HEK293 (cell line): ENCODE measurements around the gene FAAP100.

ENCODE experiments used
- FEZF1 ChIP-seq: fragments of 450-650 bp; formaldehyde crosslinking; IDR thresholded peaks from 2 replicates; pipeline ENCODE4 v1.5.1; 2016; ENCODE audit warnings: missing biosample characterization, missing genetic modification characterization
- INSM2 ChIP-seq: fragments of 450-650 bp; formaldehyde crosslinking; IDR thresholded peaks from 2 replicates; pipeline ENCODE4 v1.5.1; 2016; ENCODE audit warnings: missing biosample characterization, missing genetic modification characterization
- KLF17 ChIP-seq: fragments of 450-650 bp; formaldehyde crosslinking; IDR thresholded peaks from 2 replicates; pipeline ENCODE4 v1.5.1; 2016; ENCODE audit warnings: missing biosample characterization, missing genetic modification characterization
- MEIS1 ChIP-seq: sonication (generic); formaldehyde crosslinking; IDR thresholded peaks from 2 replicates; pipeline ENCODE4 v1.8.1; 2022; ENCODE audit warnings: missing genetic modification reagents, mild to moderate bottlenecking, borderline replicate concordance
- SCRT2 ChIP-seq: fragments of 450-650 bp; formaldehyde crosslinking; IDR thresholded peaks from 2 replicates; pipeline ENCODE4 v1.5.1; 2016; ENCODE audit warnings: missing biosample characterization, missing genetic modification characterization
- SP7 ChIP-seq: fragments of 450-650 bp; formaldehyde crosslinking; IDR thresholded peaks from 2 replicates; pipeline ENCODE4 v1.5.1; 2016; ENCODE audit warnings: missing biosample characterization, missing genetic modification characterization
- ZBTB48 ChIP-seq: fragments of 450-650 bp; formaldehyde crosslinking; IDR thresholded peaks from 2 replicates; pipeline ENCODE4 v1.5.1; 2016; ENCODE audit warnings: missing biosample characterization, missing genetic modification characterization
- ZEB2 ChIP-seq: fragments of 450-650 bp; formaldehyde crosslinking; IDR thresholded peaks from 2 replicates; pipeline ENCODE4 v1.5.1; 2016; ENCODE audit warnings: missing biosample characterization, missing genetic modification characterization
- ZFP37 ChIP-seq: fragments of 450-650 bp; formaldehyde crosslinking; IDR thresholded peaks from 2 replicates; pipeline ENCODE4 v1.5.1; 2016; ENCODE audit warnings: missing biosample characterization, missing genetic modification characterization
- ZFP69B ChIP-seq: fragments of 450-650 bp; formaldehyde crosslinking; IDR thresholded peaks from 2 replicates; pipeline ENCODE4 v1.5.1; 2016; ENCODE audit warnings: missing biosample characterization, missing genetic modification characterization
- ZIC2 ChIP-seq: fragments of 450-650 bp; formaldehyde crosslinking; IDR thresholded peaks from 2 replicates; pipeline ENCODE4 v1.5.1; 2016; ENCODE audit warnings: missing biosample characterization, missing genetic modification characterization
- ZNF18 ChIP-seq: fragments of 450-650 bp; formaldehyde crosslinking; IDR thresholded peaks from 2 replicates; pipeline ENCODE4 v1.5.1; 2016; ENCODE audit warnings: missing biosample characterization, missing genetic modification characterization
- ZNF202 ChIP-seq: fragments of 450-650 bp; formaldehyde crosslinking; IDR thresholded peaks from 2 replicates; pipeline ENCODE4 v1.5.1; 2016; ENCODE audit warnings: missing biosample characterization, missing genetic modification characterization, borderline replicate concordance
- ZNF211 ChIP-seq: fragments of 450-650 bp; formaldehyde crosslinking; IDR thresholded peaks from 2 replicates; pipeline ENCODE4 v1.5.1; 2016; ENCODE audit warnings: low read depth, missing biosample characterization, missing genetic modification characterization
- ZNF221 ChIP-seq: fragments of 450-650 bp; formaldehyde crosslinking; IDR thresholded peaks from 2 replicates; pipeline ENCODE4 v1.5.1; 2017; ENCODE audit warnings: missing biosample characterization, missing genetic modification characterization, borderline replicate concordance
- ZNF223 ChIP-seq: fragments of 450-650 bp; formaldehyde crosslinking; IDR thresholded peaks from 2 replicates; pipeline ENCODE4 v1.5.1; 2016; ENCODE audit warnings: missing biosample characterization, missing genetic modification characterization
- ZNF239 ChIP-seq: fragments of 450-650 bp; formaldehyde crosslinking; IDR thresholded peaks from 2 replicates; pipeline ENCODE4 v1.5.1; 2016; ENCODE audit warnings: missing biosample characterization, missing genetic modification characterization
- ZNF274 ChIP-seq, 2 experiments: fragments of 200-500 bp in 1 of 2; fragments of 450-650 bp in 1 of 2; sonication (Bioruptor generic) in 1 of 2; formaldehyde crosslinking in 1 of 2; IDR thresholded peaks; 2 replicates each; pipeline versions ENCODE4 v1.5.1 to v1.6.1; 2014 to 2016; ENCODE audit warnings: borderline replicate concordance in 1 of 2, inconsistent platforms in 1 of 2, low read length in 1 of 2, missing biosample characterization in 1 of 2, missing genetic modification characterization in 1 of 2
- ZNF391 ChIP-seq: fragments of 450-650 bp; formaldehyde crosslinking; IDR thresholded peaks from 2 replicates; pipeline ENCODE4 v1.5.1; 2016; ENCODE audit warnings: low read depth, missing biosample characterization, missing genetic modification characterization, borderline replicate concordance
- ZNF398 ChIP-seq: fragments of 450-650 bp; formaldehyde crosslinking; IDR thresholded peaks from 2 replicates; pipeline ENCODE4 v1.5.1; 2017; ENCODE audit warnings: missing biosample characterization, missing genetic modification characterization
- ZNF518A ChIP-seq: fragments of 450-650 bp; formaldehyde crosslinking; conservative IDR thresholded peaks from 2 replicates; pipeline ENCODE4 v1.5.1; 2016; ENCODE audit warnings: low read depth, missing biosample characterization, missing genetic modification characterization
- ZNF521 ChIP-seq: fragments of 450-650 bp; formaldehyde crosslinking; IDR thresholded peaks from 2 replicates; pipeline ENCODE4 v1.5.1; 2017; ENCODE audit warnings: missing biosample characterization, mild to moderate bottlenecking, missing genetic modification characterization
- ZNF549 ChIP-seq: fragments of 450-650 bp; IDR thresholded peaks from 2 replicates; pipeline ENCODE4 v1.5.1; 2018; ENCODE audit warnings: missing biosample characterization, missing genetic modification characterization, mild to moderate bottlenecking, inconsistent platforms, moderate library complexity
- ZNF561 ChIP-seq: fragments of 450-650 bp; IDR thresholded peaks from 2 replicates; pipeline ENCODE4 v1.5.1; 2018; ENCODE audit warnings: missing biosample characterization, missing genetic modification characterization, borderline replicate concordance
- ZNF571 ChIP-seq: fragments of 450-650 bp; formaldehyde crosslinking; IDR thresholded peaks from 2 replicates; pipeline ENCODE4 v1.5.0; 2017; ENCODE audit warnings: missing biosample characterization, missing genetic modification characterization
- ZNF621 ChIP-seq: fragments of 450-650 bp; formaldehyde crosslinking; IDR thresholded peaks from 2 replicates; pipeline ENCODE4 v1.5.1; 2017; ENCODE audit warnings: missing biosample characterization, missing genetic modification characterization
- ZNF670 ChIP-seq: fragments of 450-650 bp; formaldehyde crosslinking; IDR thresholded peaks from 2 replicates; pipeline ENCODE4 v1.5.1; 2016; ENCODE audit warnings: missing biosample characterization, missing genetic modification characterization, low read depth
- ZNF701 ChIP-seq: fragments of 450-650 bp; formaldehyde crosslinking; IDR thresholded peaks from 2 replicates; pipeline ENCODE4 v1.5.1; 2016; ENCODE audit warnings: missing biosample characterization, missing genetic modification characterization
- ZSCAN23 ChIP-seq: fragments of 450-650 bp; formaldehyde crosslinking; IDR thresholded peaks from 2 replicates; pipeline ENCODE4 v1.5.1; 2016; ENCODE audit warnings: missing biosample characterization, missing genetic modification characterization

FAAP100 gene

GRCh38 chr17:81511804-81512561, 40.2 kb downstream of the FAAP100 start (continued):
- TF ChIP-seq ZNF211 (tag by site-specific recombination) (no peak), ZNF221 (tag by site-specific recombination) (no peak), ZNF521 (tag by site-specific recombination) (no peak), ZNF18 (tag by site-specific recombination) (no peak), KLF17 (tag by site-specific recombination) (peak; percentile 8; the same call in 1 of the 2 replicates), ZFP37 (tag by site-specific recombination) (peak; percentile 81; the same call in 1 of the 2 replicates), ZNF701 (no peak), ZEB2 (tag by site-specific recombination) (no peak), ZNF202 (tag by site-specific recombination) (no peak), ZNF518A (tag by site-specific recombination) (no peak), ZNF391 (no peak; the same call in 1 of the 2 replicates), ZNF621 (tag by site-specific recombination) (no peak), ZFP69B (tag by site-specific recombination) (no peak), ZBTB48 (tag by site-specific recombination) (0 out of 2 replicates have a peak, but pooled peaks have one; percentile 20), ZNF561 (tag by site-specific recombination) (no peak), ZNF223 (no peak), INSM2 (tag by site-specific recombination) (no peak), ZNF571 (tag by site-specific recombination) (no peak), SCRT2 (tag by site-specific recombination) (no peak), ZNF239 (tag by site-specific recombination) (no peak), MEIS1 (no peak), ZSCAN23 (tag by site-specific recombination) (no peak), ZNF398 (tag by site-specific recombination) (no peak), FEZF1 (tag by site-specific recombination) (no peak), SP7 (tag by site-specific recombination) (no peak), ZNF274 (IDR thresholded peaks at IDR 0.05; ENCODE audit: low read length) (no peak), ZNF274 (tag by site-specific recombination; IDR thresholded peaks at IDR 0.05; ENCODE audit: borderline replicate concordance) (no peak), ZNF549 (tag by site-specific recombination) (no peak), ZIC2 (peak; percentile 78), ZNF670 (tag by site-specific recombination) (no peak)
